ENCODE measurements around the gene CCDC91.

DNA sequence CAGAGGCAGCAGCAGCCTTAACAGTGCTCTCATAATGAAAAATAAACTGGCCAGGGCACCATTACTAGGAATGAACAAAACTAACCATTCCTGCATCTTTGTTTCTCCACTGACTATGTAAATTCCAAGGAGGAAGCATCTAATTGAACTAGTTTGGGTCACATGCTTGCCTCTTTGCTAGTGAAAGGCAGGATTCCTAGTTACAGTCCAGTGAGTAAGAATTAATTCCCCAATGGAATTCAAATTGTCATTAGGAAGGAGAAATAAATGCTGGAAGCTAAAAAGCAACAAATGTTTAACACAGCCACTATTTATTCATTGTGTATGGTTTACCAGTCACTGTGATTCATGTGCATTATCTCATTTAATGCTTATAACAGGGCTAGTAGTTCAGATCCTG, 316.0 kb downstream of the CCDC91 start:
- TF ChIP-seq, protein P1, sequence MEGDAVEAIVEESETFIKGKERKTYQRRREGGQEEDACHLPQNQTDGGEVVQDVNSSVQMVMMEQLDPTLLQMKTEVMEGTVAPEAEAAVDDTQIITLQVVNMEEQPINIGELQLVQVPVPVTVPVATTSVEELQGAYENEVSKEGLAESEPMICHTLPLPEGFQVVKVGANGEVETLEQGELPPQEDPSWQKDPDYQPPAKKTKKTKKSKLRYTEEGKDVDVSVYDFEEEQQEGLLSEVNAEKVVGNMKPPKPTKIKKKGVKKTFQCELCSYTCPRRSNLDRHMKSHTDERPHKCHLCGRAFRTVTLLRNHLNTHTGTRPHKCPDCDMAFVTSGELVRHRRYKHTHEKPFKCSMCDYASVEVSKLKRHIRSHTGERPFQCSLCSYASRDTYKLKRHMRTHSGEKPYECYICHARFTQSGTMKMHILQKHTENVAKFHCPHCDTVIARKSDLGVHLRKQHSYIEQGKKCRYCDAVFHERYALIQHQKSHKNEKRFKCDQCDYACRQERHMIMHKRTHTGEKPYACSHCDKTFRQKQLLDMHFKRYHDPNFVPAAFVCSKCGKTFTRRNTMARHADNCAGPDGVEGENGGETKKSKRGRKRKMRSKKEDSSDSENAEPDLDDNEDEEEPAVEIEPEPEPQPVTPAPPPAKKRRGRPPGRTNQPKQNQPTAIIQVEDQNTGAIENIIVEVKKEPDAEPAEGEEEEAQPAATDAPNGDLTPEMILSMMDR (conservative IDR thresholded peaks at IDR 0.05; ENCODE audit: low read depth, low read length): no peak
- no peak for TF ChIP-seq EZH2 (IDR thresholded peaks at IDR 0.05; ENCODE audit: borderline replicate concordance, low read depth, low read length, poor library complexity, severe bottlenecking)

All from A673 (cell line).